ENCODE results near the gene GFPT2. TPM values are rescaled to one million over a fixed set of nuclear protein-coding genes. Genes with fewer than 3 reads are reported as not detected.

Gene GFPT2
- total RNA-seq, 1 experiment from 2014 or later, result 8.2 TPM

- CTCF ChIA-PET, result interaction anchor here (0.7 to 11.3 kb wide), 4 partner anchors 10 to 133 kb away, joined by 4 to 167 read pairs (median 6); no protein-coding TSS in a partner anchor
- DNase-seq (ENCODE audit: unreplicated experiment), result no peak
- BruUV-seq (replicated peaks), result no TSS peak
- H3K36me3 Mint-ChIP-seq (ENCODE audit: insufficient read depth, unreplicated experiment), result peaks cover 9% of the 10 kb centered on the region
- H3K27ac Mint-ChIP-seq (ENCODE audit: low read depth, unreplicated experiment), result no peak overlapping the region
- intact Hi-C loops (cut with micrococcal nuclease), result no loop called here
- H3K9me3 Mint-ChIP-seq (ENCODE audit: unreplicated experiment), result no peaks in the 10 kb centered on the region
- H3K4me3 Mint-ChIP-seq (ENCODE audit: unreplicated experiment), result no peak overlapping the region
- POLR2A ChIA-PET, result interaction anchor here (1.1 to 2.3 kb wide), 4 partner anchors 8 to 160 kb away, joined by 3 to 12 read pairs (median 4); no protein-coding TSS in a partner anchor
- peaks cover 23% of the 10 kb centered on the region for H3K4me1 Mint-ChIP-seq (ENCODE audit: insufficient read depth, unreplicated experiment)
- no peaks in the 10 kb centered on the region for H3K27me3 Mint-ChIP-seq (ENCODE audit: insufficient read depth, unreplicated experiment)
- TF ChIP-seq CTCF (IDR thresholded peaks at IDR 0.05; ENCODE audit: unreplicated experiment), result no peak
These were observed 17.4 kb downstream of the GFPT2 start for GRCh38 chr5:180335614-180336233.

- POLR2A ChIA-PET, result interaction anchor here (0.6 to 2.3 kb wide), 5 partner anchors 9 to 161 kb away, joined by 3 to 12 read pairs (median 3); no protein-coding TSS in a partner anchor
- H3K4me1 Mint-ChIP-seq (ENCODE audit: insufficient read depth, unreplicated experiment), result peaks cover 30% of the 10 kb centered on the region
- H3K36me3 Mint-ChIP-seq (ENCODE audit: insufficient read depth, unreplicated experiment), result peaks cover 15% of the 10 kb centered on the region
These were observed 18.2 kb downstream of the GFPT2 start for GRCh38 chr5:180334751-180335613.

GRCh38 chr5:180334176-180334575 lies 19.0 kb downstream of the GFPT2 start:
- BruUV-seq (replicated peaks), result no TSS peak
- Mint-ChIP-seq H3K4me1 (ENCODE audit: insufficient read depth, unreplicated experiment) (peaks cover 34% of the 10 kb centered on the region), H3K9me3 (ENCODE audit: unreplicated experiment) (no peaks in the 10 kb centered on the region), H3K4me3 (ENCODE audit: unreplicated experiment) (peak overlapping the region; percentile 22), H3K27me3 (ENCODE audit: insufficient read depth, unreplicated experiment) (no peaks in the 10 kb centered on the region), H3K27ac (ENCODE audit: low read depth, unreplicated experiment) (peak overlapping the region; percentile 85), H3K36me3 (ENCODE audit: insufficient read depth, unreplicated experiment) (peaks cover 20% of the 10 kb centered on the region)
- CTCF ChIA-PET, result interaction anchor here (0.7 to 11.3 kb wide), 3 partner anchors 40 to 517 kb away, joined by 3 to 167 read pairs (median 4); no protein-coding TSS in a partner anchor
- POLR2A ChIA-PET, result interaction anchor here (0.7 to 2.3 kb wide), 4 partner anchors 10 to 162 kb away, joined by 3 to 12 read pairs (median 3); no protein-coding TSS in a partner anchor
- intact Hi-C loops (cut with micrococcal nuclease), result no loop called here
- TF ChIP-seq CTCF (IDR thresholded peaks at IDR 0.05; ENCODE audit: unreplicated experiment), result no peak
- no peak for DNase-seq (ENCODE audit: unreplicated experiment)

More at GRCh38 chr5:180334751-180335613, 18.2 kb downstream of the GFPT2 start:
- intact Hi-C loops (cut with micrococcal nuclease), result no loop called here
- Mint-ChIP-seq H3K27ac (ENCODE audit: low read depth, unreplicated experiment) (no peak overlapping the region), H3K27me3 (ENCODE audit: insufficient read depth, unreplicated experiment) (no peaks in the 10 kb centered on the region), H3K4me3 (ENCODE audit: unreplicated experiment) (no peak overlapping the region), H3K9me3 (ENCODE audit: unreplicated experiment) (no peaks in the 10 kb centered on the region)
- DNase-seq (ENCODE audit: unreplicated experiment), result no peak
- no TSS peak for BruUV-seq (replicated peaks)
- TF ChIP-seq CTCF (IDR thresholded peaks at IDR 0.05; ENCODE audit: unreplicated experiment), result no peak
- CTCF ChIA-PET, result interaction anchor here (0.6 to 11.3 kb wide), 5 partner anchors 19 to 518 kb away, joined by 3 to 167 read pairs (median 6); no protein-coding TSS in a partner anchor

GRCh38 chr5:180333661-180334060 lies 19.5 kb downstream of the GFPT2 start:
- H3K27me3 Mint-ChIP-seq (ENCODE audit: insufficient read depth, unreplicated experiment), result no peaks in the 10 kb centered on the region
- peak overlapping the region; percentile 85 for H3K27ac Mint-ChIP-seq (ENCODE audit: low read depth, unreplicated experiment)
- peaks cover 20% of the 10 kb centered on the region for H3K36me3 Mint-ChIP-seq (ENCODE audit: insufficient read depth, unreplicated experiment)
- POLR2A ChIA-PET, result interaction anchor here (0.7 to 2.3 kb wide), 3 partner anchors 10 to 162 kb away, joined by 3 to 12 read pairs (median 3); no protein-coding TSS in a partner anchor
- TF ChIP-seq CTCF (IDR thresholded peaks at IDR 0.05; ENCODE audit: unreplicated experiment), result no peak
- peak overlapping the region; percentile 22 for H3K4me3 Mint-ChIP-seq (ENCODE audit: unreplicated experiment)
- CTCF ChIA-PET, result interaction anchor here (0.6 to 11.3 kb wide), 3 partner anchors 25 to 135 kb away, joined by 3 to 167 read pairs (median 103); partner anchors contain the start of gene MAPK9
- H3K9me3 Mint-ChIP-seq (ENCODE audit: unreplicated experiment), result no peaks in the 10 kb centered on the region
- DNase-seq (ENCODE audit: unreplicated experiment), result peak; percentile 96
- peaks cover 34% of the 10 kb centered on the region for H3K4me1 Mint-ChIP-seq (ENCODE audit: insufficient read depth, unreplicated experiment)
- no TSS peak for BruUV-seq (replicated peaks)
- intact Hi-C loops (cut with micrococcal nuclease), result no loop called here

All from MCF 10A (cell line).